PC-9 (cell line): Measurements from ENCODE around the gene ARHGEF33. TPM values are rescaled to one million over a fixed set of nuclear protein-coding genes. Genes with fewer than 3 reads are reported as not detected.

Experiments
- BruUV-seq: library from RNA; stranded (reverse); fragments of 400-500 nt; replicated peaks from 2 replicates; lab custom pipeline; 2021; lab: Mats Ljungman, UMichigan
- CTCF ChIA-PET: fragments of 300-600 bp; sonication (Branson Sonifier 250); formaldehyde crosslinking; loops from one replicate; lab custom pipeline; 2022; ENCODE audit warnings: antibody characterized with exemption; lab: Charles Lee
- POLR2A ChIA-PET: fragments of 300-600 bp; sonication (Branson Sonifier 250); formaldehyde crosslinking; loops from one replicate; lab custom pipeline; 2022; ENCODE audit warnings: antibody characterized with exemption; ENCODE audit not compliant: unreplicated experiment; lab: Charles Lee
- DNase-seq, 2 experiments: peaks; one replicate each; pipeline versions ENCODE4 v3.0.0 to v3.0.0-alpha.2; 2015 to 2022; ENCODE audit warnings: mixed read lengths in 1 of 2
- H2AFZ ChIP-seq: fragments of 200-600 bp; sonication (generic); 2 replicates; pipeline ENCODE4 v1.8.1; 2017; ENCODE audit warnings: antibody characterized with exemption
- H3F3A ChIP-seq: fragments of 200-600 bp; sonication (generic); 2 replicates; pipeline ENCODE4 v1.8.1; 2017; ENCODE audit warnings: antibody characterized with exemption, mild to moderate bottlenecking, low read depth; ENCODE audit not compliant: insufficient read depth
- H3K27ac ChIP-seq: fragments of 200-600 bp; sonication (generic); 2 replicates; pipeline ENCODE4 v1.6.1; 2016; ENCODE audit warnings: mixed run types
- H3K27me3 ChIP-seq: fragments of 200-600 bp; sonication (generic); 2 replicates; pipeline ENCODE4 v1.6.1; 2016; ENCODE audit warnings: low read depth, mixed run types; ENCODE audit not compliant: insufficient read depth
- H3K36me3 ChIP-seq: fragments of 200-600 bp; sonication (generic); 2 replicates; pipeline ENCODE4 v1.6.1; 2016; ENCODE audit warnings: low read depth, mixed run types
- H3K4me1 ChIP-seq: fragments of 200-600 bp; sonication (generic); replicated peaks from 2 replicates; pipeline ENCODE4 v1.6.1; 2016; ENCODE audit warnings: mixed run types; ENCODE audit not compliant: insufficient read depth
- H3K4me2 ChIP-seq: fragments of 200-600 bp; sonication (generic); 2 replicates; pipeline ENCODE4 v1.6.1; 2017; ENCODE audit warnings: mixed run types
- H3K4me3 ChIP-seq: fragments of 200-600 bp; sonication (generic); 2 replicates; pipeline ENCODE4 v1.6.1; 2016; ENCODE audit warnings: mixed run types
- H3K79me2 ChIP-seq: fragments of 200-600 bp; sonication (generic); 2 replicates; pipeline ENCODE4 v1.6.1; 2017; ENCODE audit warnings: low read depth, mixed run types
- H3K9me2 ChIP-seq: fragments of 200-600 bp; sonication (generic); 2 replicates; pipeline ENCODE4 v1.8.1; 2017; ENCODE audit warnings: mild to moderate bottlenecking; ENCODE audit not compliant: insufficient read depth
- H3K9me3 ChIP-seq: fragments of 200-600 bp; sonication (generic); 2 replicates; pipeline ENCODE4 v1.8.1; 2016; ENCODE audit warnings: low read depth; ENCODE audit not compliant: insufficient read depth
- H4K20me1 ChIP-seq: fragments of 200-600 bp; sonication (generic); 2 replicates; pipeline ENCODE4 v1.8.1; 2017; ENCODE audit not compliant: insufficient read depth
- CTCF ChIP-seq: fragments of 200-600 bp; sonication (generic); conservative IDR thresholded peaks from 2 replicates; pipeline ENCODE4 v1.6.1; 2017; ENCODE audit warnings: mixed run types, antibody characterized with exemption, mild to moderate bottlenecking, moderate library complexity
- EZH2 ChIP-seq: fragments of 200-600 bp; sonication (generic); IDR thresholded peaks from 2 replicates; pipeline ENCODE4 v1.8.0; 2017; ENCODE audit warnings: antibody characterized with exemption, low read depth
- intact Hi-C: fragments of 100-400 bp; cut with micrococcal nuclease; formaldehyde crosslinking; loops from one replicate; pipeline ENCODE4 v1.10.0; 2022; ENCODE audit not compliant: unreplicated experiment
- total RNA-seq: library from RNA; stranded (reverse); gene quantifications from 2 replicates; pipeline ENCODE4 v1.2.3, GENCODE V29; 2021

The ARHGEF33 gene
- total RNA-seq, 1 experiment from 2014 or later: 1.0 TPM

- DNase-seq: peak in 1 of 2 experiments; percentile 40
- H3K27me3 ChIP-seq: no peaks in the 10 kb centered on the region
- no peaks in the 10 kb centered on the region for H3K36me3 ChIP-seq
- POLR2A ChIA-PET: no interaction called here
- no peak overlapping the region for H3K27ac ChIP-seq
- no TSS peak for BruUV-seq
- H3F3A ChIP-seq: no peaks in the 10 kb centered on the region
- no peaks in the 10 kb centered on the region for H3K9me3 ChIP-seq
- no peak overlapping the region for H2AFZ ChIP-seq
- intact Hi-C loops: no loop called here
- H3K4me3 ChIP-seq: no peak overlapping the region
- no peaks in the 10 kb centered on the region for H3K9me2 ChIP-seq
- H3K4me2 ChIP-seq: no peak overlapping the region
- TF ChIP-seq CTCF: no peak
- no peak for TF ChIP-seq EZH2
- no peaks in the 10 kb centered on the region for H3K79me2 ChIP-seq
- CTCF ChIA-PET: interaction anchor here (0.7 kb wide), 1 partner anchor 123 kb away, joined by 5 read pairs; no protein-coding TSS in a partner anchor
- no peaks in the 10 kb centered on the region for H3K4me1 ChIP-seq
- no peaks in the 10 kb centered on the region for H4K20me1 ChIP-seq
These were observed 3.1 kb downstream of the ARHGEF33 start for GRCh38 chr2:38892819-38893218.

GRCh38 chr2:38898256-38898655, 8.6 kb downstream of the ARHGEF33 start:
- CTCF ChIA-PET: interaction anchor here (0.5 kb wide), 1 partner anchor 1732 kb away, joined by 5 read pairs; no protein-coding TSS in a partner anchor
- H3K4me3 ChIP-seq: no peak overlapping the region
- no peak for DNase-seq
- no peaks in the 10 kb centered on the region for H3K79me2 ChIP-seq
- H4K20me1 ChIP-seq: no peaks in the 10 kb centered on the region
- POLR2A ChIA-PET: no interaction called here
- H3K4me1 ChIP-seq: no peaks in the 10 kb centered on the region
- H3K36me3 ChIP-seq: no peaks in the 10 kb centered on the region
- no TSS peak for BruUV-seq
- no peak overlapping the region for H3K4me2 ChIP-seq
- no peaks in the 10 kb centered on the region for H3K27me3 ChIP-seq
- no peak overlapping the region for H2AFZ ChIP-seq
- H3K9me3 ChIP-seq: no peaks in the 10 kb centered on the region
- no peaks in the 10 kb centered on the region for H3K9me2 ChIP-seq
- no peaks in the 10 kb centered on the region for H3F3A ChIP-seq
- H3K27ac ChIP-seq: no peak overlapping the region
- TF ChIP-seq EZH2 (no peak), CTCF (no peak)
- intact Hi-C loops: no loop called here

- ChIA-PET POLR2A (no interaction called here), CTCF (no interaction called here)
- intact Hi-C loops: no loop called here
- Histone ChIP-seq H3K27me3 (no peaks in the 10 kb centered on the region), H3F3A (no peaks in the 10 kb centered on the region), H3K36me3 (no peaks in the 10 kb centered on the region), H3K9me2 (no peaks in the 10 kb centered on the region), H3K4me1 (no peaks in the 10 kb centered on the region), H2AFZ (no peak overlapping the region), H3K4me3 (no peak overlapping the region), H3K4me2 (no peak overlapping the region), H4K20me1 (no peaks in the 10 kb centered on the region), H3K27ac (no peak overlapping the region), H3K9me3 (no peaks in the 10 kb centered on the region), H3K79me2 (no peaks in the 10 kb centered on the region)
- BruUV-seq: no TSS peak
- no peak for DNase-seq
- TF ChIP-seq CTCF: no peak
- no peak for TF ChIP-seq EZH2
These were observed 11.1 kb downstream of the ARHGEF33 start for GRCh38 chr2:38900726-38901125.
